ENCODE data around the gene SAE1. TPM values are rescaled to one million over a fixed set of nuclear protein-coding genes. Genes with fewer than 3 reads are reported as not detected.

SAE1 gene
- polyA plus RNA-seq, 1 experiment, result 138 TPM

GRCh38 chr19:47195434-47195833 lies 64.8 kb downstream of the SAE1 start:
- Histone ChIP-seq H3K4me3 (ENCODE audit: low read depth, low read length) (no peak overlapping the region), H3K27me3 (ENCODE audit: control insufficient read depth, insufficient read depth, low read length) (no peaks in the 10 kb centered on the region), H3K36me3 (ENCODE audit: control insufficient read depth, insufficient read depth, low read length) (peaks cover 6% of the 10 kb centered on the region)
- ChIA-PET POLR2A (no interaction called here), CTCF (interaction anchor here (0.6 kb wide), 2 partner anchors 528 to 540 kb away, joined by 3 read pairs; no protein-coding TSS in a partner anchor)
- no peak for TF ChIP-seq CTCF (IDR thresholded peaks at IDR 0.05; ENCODE audit: insufficient read depth, low read depth, low read length)
- DNase-seq (ENCODE audit: low read depth), result no peak

- ChIA-PET POLR2A (no interaction called here), CTCF (interaction anchor here (5.8 kb wide), 1 partner anchor 13 kb away, joined by 35 read pairs; no protein-coding TSS in a partner anchor)
- H3K36me3 ChIP-seq (ENCODE audit: control insufficient read depth, insufficient read depth, low read length), result peaks cover 6% of the 10 kb centered on the region
- no peaks in the 10 kb centered on the region for H3K27me3 ChIP-seq (ENCODE audit: control insufficient read depth, insufficient read depth, low read length)
- H3K4me3 ChIP-seq (ENCODE audit: low read depth, low read length), result no peak overlapping the region
- TF ChIP-seq CTCF (IDR thresholded peaks at IDR 0.05; ENCODE audit: insufficient read depth, low read depth, low read length), result no peak
- no peak for DNase-seq (ENCODE audit: low read depth)
These were observed 66.5 kb downstream of the SAE1 start for GRCh38 chr19:47197141-47197540.

- Histone ChIP-seq H3K27me3 (ENCODE audit: control insufficient read depth, insufficient read depth, low read length) (no peaks in the 10 kb centered on the region), H3K4me3 (ENCODE audit: low read depth, low read length) (no peak overlapping the region), H3K36me3 (ENCODE audit: control insufficient read depth, insufficient read depth, low read length) (peaks cover 7% of the 10 kb centered on the region)
- TF ChIP-seq CTCF (IDR thresholded peaks at IDR 0.05; ENCODE audit: insufficient read depth, low read depth, low read length), result no peak
- POLR2A ChIA-PET, result no interaction called here
- CTCF ChIA-PET, result interaction anchor here (1.4 to 5.8 kb wide), 4 partner anchors 10 to 44 kb away, joined by 3 to 35 read pairs (median 8); no protein-coding TSS in a partner anchor
- DNase-seq (ENCODE audit: low read depth), result no peak
These were observed 69.9 kb downstream of the SAE1 start for GRCh38 chr19:47200530-47200929.

- CTCF ChIA-PET, result no interaction called here
- no peak for DNase-seq (ENCODE audit: low read depth)
- Histone ChIP-seq H3K27me3 (ENCODE audit: control insufficient read depth, insufficient read depth, low read length) (no peaks in the 10 kb centered on the region), H3K4me3 (ENCODE audit: low read depth, low read length) (no peak overlapping the region), H3K36me3 (ENCODE audit: control insufficient read depth, insufficient read depth, low read length) (peaks cover 11% of the 10 kb centered on the region)
- POLR2A ChIA-PET, result no interaction called here
- TF ChIP-seq CTCF (IDR thresholded peaks at IDR 0.05; ENCODE audit: insufficient read depth, low read depth, low read length), result no peak
These were observed 72.6 kb downstream of the SAE1 start for GRCh38 chr19:47203254-47203653.

- ChIA-PET CTCF (interaction anchor here (0.7 to 11.3 kb wide), 17 partner anchors 10 to 66 kb away, joined by 3 to 229 read pairs (median 8); partner anchors contain the start of gene CCDC9), POLR2A (no interaction called here)
- no peak for TF ChIP-seq CTCF (IDR thresholded peaks at IDR 0.05; ENCODE audit: insufficient read depth, low read depth, low read length)
- no peak for DNase-seq (ENCODE audit: low read depth)
- Histone ChIP-seq H3K27me3 (ENCODE audit: control insufficient read depth, insufficient read depth, low read length) (no peaks in the 10 kb centered on the region), H3K36me3 (ENCODE audit: control insufficient read depth, insufficient read depth, low read length) (peaks cover 14% of the 10 kb centered on the region), H3K4me3 (ENCODE audit: low read depth, low read length) (no peak overlapping the region)
These were observed 78.9 kb downstream of the SAE1 start for GRCh38 chr19:47209319-47210179.

All from BJ (cell line).